ACC112 (cell line): ENCODE results near the gene MMP24.
"Not testable (repeated sequence)": the region's sequence is repeated elsewhere in the genome, so short reads cannot be mapped to it uniquely, and the experiment has no call there.

ENCODE experiments used
- H2AFZ ChIP-seq: fragments of 200-600 bp; sonication (generic); one replicate; pipeline ENCODE4 v1.6.0; 2017; ENCODE audit warnings: antibody characterized with exemption, low read length; ENCODE audit not compliant: unreplicated experiment
- H3K27ac ChIP-seq: fragments of 200-600 bp; sonication (generic); 2 replicates; pipeline ENCODE4 v1.5.1; 2014; ENCODE audit warnings: low read depth, mild to moderate bottlenecking, antibody characterized with exemption, low read length, moderate library complexity
- H3K27me3 ChIP-seq: fragments of 200-600 bp; sonication (generic); 2 replicates; pipeline ENCODE4 v1.6.1; 2014; ENCODE audit warnings: mild to moderate bottlenecking, antibody characterized with exemption, low read length, moderate library complexity, mixed read lengths; ENCODE audit not compliant: insufficient read depth
- H3K36me3 ChIP-seq: fragments of 200-600 bp; sonication (generic); 2 replicates; pipeline ENCODE4 v1.6.1; 2016; ENCODE audit warnings: mild to moderate bottlenecking, antibody characterized with exemption, low read length, moderate library complexity, mixed read lengths; ENCODE audit not compliant: insufficient read depth
- H3K4me1 ChIP-seq: fragments of 200-600 bp; sonication (generic); one replicate; pipeline ENCODE4 v1.6.1; 2016; ENCODE audit warnings: low read length, mixed read lengths; ENCODE audit not compliant: insufficient read depth, unreplicated experiment, control insufficient read depth
- H3K4me3 ChIP-seq: fragments of 200-600 bp; sonication (generic); 2 replicates; pipeline ENCODE4 v1.5.1; 2014; ENCODE audit warnings: mild to moderate bottlenecking, low read depth, low read length
- H3K79me2 ChIP-seq: fragments of 200-600 bp; sonication (generic); one replicate; pipeline ENCODE4 v1.6.0; 2016; ENCODE audit warnings: low read length; ENCODE audit not compliant: control insufficient read depth, unreplicated experiment, insufficient read depth

The MMP24 gene

DNA sequence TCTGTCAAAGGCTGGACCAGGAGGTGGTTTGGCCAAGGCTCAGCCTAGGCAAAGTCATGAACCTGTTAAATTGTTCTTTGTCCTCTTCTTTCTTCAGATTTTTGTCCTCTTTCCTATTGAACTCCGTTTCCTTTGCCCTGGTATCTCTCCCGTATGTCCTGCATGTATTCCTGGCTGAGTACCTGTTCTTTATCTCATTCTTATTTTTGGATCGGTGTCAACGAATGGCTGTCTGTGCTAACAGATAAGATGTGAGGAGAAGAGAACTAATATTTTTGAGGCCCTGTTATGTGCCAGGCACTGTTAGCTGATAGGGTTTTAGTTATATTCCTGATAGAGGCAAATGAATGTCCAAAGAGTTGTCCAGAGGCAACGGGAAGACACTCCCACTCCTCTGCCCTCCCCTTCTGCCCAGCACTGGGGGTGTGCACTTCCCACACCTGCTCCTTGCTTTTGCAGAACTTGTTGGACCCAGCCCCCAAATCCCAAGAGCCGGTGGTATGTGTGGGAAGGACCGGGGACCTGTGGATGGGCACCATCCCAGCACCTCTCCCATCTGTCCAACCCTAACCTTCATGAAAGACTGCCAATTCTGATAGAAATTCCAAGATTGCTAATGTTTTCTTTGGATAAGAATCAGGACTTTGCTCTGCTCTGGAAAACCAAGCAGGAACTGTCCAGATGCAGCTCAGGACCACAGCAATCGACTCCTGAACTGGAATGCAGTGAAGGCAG is 30.9 kb downstream of the MMP24 start:
- Histone ChIP-seq H3K27me3 (no peaks in the 10 kb centered on the region), H2AFZ (no peak overlapping the region), H3K36me3 (no peaks in the 10 kb centered on the region), H3K4me1 (no peaks in the 10 kb centered on the region), H3K4me3 (no peak overlapping the region), H3K79me2 (no peaks in the 10 kb centered on the region), H3K27ac (no peak overlapping the region)

DNA sequence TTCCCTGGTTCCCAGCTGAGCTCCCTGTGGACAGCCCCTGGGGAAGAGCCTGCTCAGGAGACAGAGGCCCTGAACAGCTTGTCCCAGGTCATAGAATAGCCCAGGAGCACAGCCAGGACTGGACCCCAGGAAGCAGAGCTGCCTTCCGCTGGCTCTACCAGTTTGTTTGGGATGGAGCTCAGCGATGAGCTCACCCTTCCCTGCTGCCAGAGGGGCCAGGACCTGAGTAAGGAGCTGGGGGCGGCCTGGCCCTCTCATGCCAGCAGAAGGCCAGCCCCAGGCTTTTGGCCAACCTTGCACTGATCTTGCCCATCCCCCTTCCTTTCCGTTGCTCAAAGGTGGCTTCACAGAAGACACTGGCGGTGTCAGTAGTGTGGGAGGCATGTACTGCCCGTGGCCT is 33.9 kb downstream of the MMP24 start:
- no peak overlapping the region for H3K27ac ChIP-seq
- H3K79me2 ChIP-seq = no peaks in the 10 kb centered on the region
- H3K4me1 ChIP-seq = no peaks in the 10 kb centered on the region

DNA sequence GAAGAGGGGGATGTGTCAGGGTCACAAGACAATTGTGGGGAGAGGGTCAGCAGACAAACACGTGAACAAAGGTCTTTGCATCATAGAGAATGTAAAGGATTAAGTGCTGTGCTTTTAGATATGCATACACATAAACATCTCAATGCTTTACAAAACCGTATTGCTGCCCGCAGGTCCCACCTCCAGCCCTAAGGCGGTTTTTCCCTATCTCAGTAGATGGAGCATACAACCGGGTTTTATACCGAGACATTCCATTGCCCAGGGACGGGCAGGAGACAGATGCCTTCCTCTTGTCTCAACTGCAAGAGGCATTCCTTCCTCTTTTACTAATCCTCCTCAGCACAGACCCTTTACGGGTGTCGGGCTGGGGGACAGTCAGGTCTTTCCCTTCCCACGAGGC is 35.8 kb downstream of the MMP24 start:
- not testable (repeated sequence) for H3K4me1 ChIP-seq, H2AFZ ChIP-seq, H3K27ac ChIP-seq, H3K36me3 ChIP-seq, H3K27me3 ChIP-seq, H3K4me3 ChIP-seq, H3K79me2 ChIP-seq

More for the DNA sequence above, 33.9 kb downstream of the MMP24 start:
- Histone ChIP-seq H3K4me3 (no peak overlapping the region), H3K27me3 (no peaks in the 10 kb centered on the region), H2AFZ (no peak overlapping the region), H3K36me3 (no peaks in the 10 kb centered on the region)

DNA sequence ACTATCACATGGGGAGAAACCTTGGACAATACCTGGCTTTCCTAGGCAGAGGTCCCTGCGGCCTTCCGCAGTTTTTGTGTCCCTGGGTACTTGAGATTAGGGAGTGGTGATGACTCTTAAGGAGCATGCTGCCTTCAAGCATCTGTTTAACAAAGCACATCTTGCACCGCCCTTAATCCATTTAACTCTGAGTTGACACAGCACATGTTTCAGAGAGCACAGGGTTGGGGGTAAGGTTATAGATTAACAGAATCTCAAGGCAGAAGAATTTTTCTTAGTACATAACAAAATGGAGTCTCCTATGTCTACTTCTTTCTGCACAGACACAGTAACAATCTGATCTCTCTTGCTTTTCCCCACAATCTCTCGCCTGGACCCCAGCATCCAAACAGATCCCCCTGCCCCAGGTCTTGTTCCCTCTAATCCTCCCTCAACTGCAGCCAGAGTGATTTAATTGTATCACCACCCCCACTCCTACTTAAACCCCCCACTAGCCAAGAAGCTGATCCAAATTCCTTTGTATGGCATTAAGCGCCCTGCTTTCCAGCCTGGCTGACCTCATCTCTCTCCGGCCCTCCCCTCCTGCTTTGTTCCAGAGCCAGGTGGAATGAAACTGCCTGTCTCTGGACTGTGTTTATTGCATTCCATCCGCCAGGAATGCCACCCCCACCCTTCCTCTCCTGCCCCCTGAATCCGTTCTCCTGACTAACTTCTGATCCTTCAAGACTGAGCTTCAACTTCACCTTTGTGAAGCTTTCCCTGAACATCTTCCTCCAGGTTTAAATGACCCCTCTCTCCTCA is 36.4 kb downstream of the MMP24 start:
- not testable (repeated sequence) for H3K27ac ChIP-seq, H3K4me1 ChIP-seq

DNA sequence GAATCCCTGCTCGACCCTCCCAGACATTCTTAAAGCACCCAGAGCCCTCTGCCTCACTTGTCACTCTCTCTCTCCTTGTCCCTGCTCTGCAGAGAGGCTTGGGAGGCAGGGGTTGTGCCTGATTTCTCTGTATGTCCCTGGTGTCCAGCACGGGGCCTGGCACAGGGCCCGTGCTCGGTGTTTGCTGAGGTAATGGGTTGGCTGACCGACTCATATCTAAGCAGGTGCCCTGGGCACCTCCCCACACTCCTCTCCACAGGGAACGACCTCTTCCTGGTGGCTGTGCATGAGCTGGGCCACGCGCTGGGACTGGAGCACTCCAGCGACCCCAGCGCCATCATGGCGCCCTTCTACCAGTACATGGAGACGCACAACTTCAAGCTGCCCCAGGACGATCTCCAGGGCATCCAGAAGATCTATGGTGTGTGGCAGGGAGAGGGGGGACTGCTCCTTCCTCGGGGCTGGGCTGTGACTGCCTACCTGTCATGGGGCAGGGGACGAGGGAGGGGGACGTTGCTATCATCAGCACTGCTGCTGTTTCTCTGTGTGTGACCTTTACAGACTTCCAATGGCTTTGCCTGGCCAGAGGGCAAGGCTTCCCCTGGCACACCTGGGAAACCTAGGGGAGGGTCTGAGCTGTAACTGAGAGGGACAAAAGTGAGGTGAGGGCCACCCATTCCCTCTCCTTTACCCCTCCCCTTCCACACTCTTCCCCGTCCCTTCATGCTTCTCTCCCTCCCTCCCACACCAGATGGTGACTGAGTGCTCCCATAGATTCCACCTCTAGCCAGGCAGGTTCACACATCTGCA is 37.2 kb downstream of the MMP24 start:
- Histone ChIP-seq H3K4me1 (no peaks in the 10 kb centered on the region), H3K27ac (no peak overlapping the region), H3K79me2 (no peaks in the 10 kb centered on the region), H3K27me3 (no peaks in the 10 kb centered on the region), H3K4me3 (no peak overlapping the region), H2AFZ (no peak overlapping the region), H3K36me3 (no peaks in the 10 kb centered on the region; the same call in 1 of the 2 replicates)

More for the DNA sequence above, 36.4 kb downstream of the MMP24 start:
- not testable (repeated sequence) for H3K36me3 ChIP-seq, H2AFZ ChIP-seq, H3K4me3 ChIP-seq, H3K27me3 ChIP-seq, H3K79me2 ChIP-seq

DNA sequence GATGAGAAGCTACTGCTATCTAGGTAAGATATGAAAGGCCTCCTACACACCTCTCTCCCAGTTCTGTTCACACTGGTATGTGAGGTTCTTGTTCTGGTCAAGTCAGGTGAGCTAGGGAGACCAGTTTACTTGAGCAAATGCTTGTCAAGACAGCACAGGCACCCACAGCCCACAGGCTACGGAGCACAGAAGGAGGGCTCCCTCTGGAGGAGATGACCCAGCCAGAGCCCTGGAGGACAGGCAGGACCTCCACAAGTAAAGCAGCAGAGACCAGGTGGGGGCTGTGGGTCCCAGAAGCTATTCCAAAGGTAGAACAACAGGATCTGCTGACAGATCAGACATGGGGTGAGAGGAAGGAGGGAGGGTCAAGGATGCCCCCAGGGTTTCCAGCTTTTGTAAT is 38.3 kb downstream of the MMP24 start:
- Histone ChIP-seq H3K4me3 (no peak overlapping the region), H3K4me1 (no peaks in the 10 kb centered on the region), H2AFZ (no peak overlapping the region), H3K27me3 (no peaks in the 10 kb centered on the region), H3K27ac (no peak overlapping the region), H3K79me2 (no peaks in the 10 kb centered on the region), H3K36me3 (no peaks in the 10 kb centered on the region; the same call in 1 of the 2 replicates)

DNA sequence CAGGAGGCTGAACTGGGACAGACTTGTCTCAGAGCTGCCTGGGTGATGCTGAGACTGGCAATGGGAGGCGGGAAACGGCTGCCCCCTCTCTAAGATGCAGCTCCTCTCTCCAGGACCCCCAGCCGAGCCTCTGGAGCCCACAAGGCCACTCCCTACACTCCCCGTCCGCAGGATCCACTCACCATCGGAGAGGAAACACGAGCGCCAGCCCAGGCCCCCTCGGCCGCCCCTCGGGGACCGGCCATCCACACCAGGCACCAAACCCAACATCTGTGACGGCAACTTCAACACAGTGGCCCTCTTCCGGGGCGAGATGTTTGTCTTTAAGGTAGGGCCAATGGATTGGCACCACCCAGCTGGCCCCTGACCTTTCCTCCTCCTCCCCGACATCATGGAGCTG is 40.6 kb downstream of the MMP24 start:
- Histone ChIP-seq H3K36me3 (no peaks in the 10 kb centered on the region; the same call in 1 of the 2 replicates), H3K4me3 (no peak overlapping the region), H3K27me3 (no peaks in the 10 kb centered on the region), H3K79me2 (no peaks in the 10 kb centered on the region), H3K27ac (no peak overlapping the region), H3K4me1 (peaks cover 6% of the 10 kb centered on the region), H2AFZ (no peak overlapping the region)

DNA sequence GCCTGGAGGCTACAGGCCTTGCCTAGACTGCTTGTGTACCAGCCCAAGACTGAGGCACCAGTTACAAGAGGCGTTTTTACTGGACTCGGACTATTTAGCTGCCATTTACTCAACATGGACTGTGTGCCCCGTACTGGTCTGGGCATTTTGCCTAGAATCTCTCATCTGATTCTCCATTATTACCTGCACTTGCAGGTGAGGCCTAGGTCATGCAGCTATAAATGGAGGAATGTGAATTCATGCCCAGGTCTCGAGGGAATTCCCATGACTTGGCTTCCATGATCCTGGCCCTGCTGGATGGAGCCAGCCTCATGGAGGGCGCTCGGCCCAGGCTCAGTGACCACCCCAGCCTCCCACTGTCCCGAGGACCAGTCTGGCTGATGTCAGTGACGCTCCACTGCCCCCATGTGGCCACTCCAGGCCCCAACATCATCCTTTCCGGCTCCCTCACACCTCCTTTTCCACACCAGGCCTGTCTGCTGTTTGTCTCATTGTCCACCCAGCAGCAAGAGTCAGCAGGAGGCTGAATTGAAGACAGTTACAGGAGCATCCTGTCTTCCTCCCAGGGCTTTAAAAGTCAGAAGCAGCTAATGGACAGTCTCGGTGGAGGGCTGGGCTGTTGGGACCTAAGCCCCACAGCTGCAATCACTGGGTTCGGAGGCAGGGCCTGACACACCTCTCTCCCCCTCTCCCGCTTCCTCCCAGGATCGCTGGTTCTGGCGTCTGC is 42.7 kb downstream of the MMP24 start:
- H3K79me2 ChIP-seq = no peaks in the 10 kb centered on the region
- H3K27ac ChIP-seq = no peak overlapping the region
- H2AFZ ChIP-seq = no peak overlapping the region
- H3K27me3 ChIP-seq = no peaks in the 10 kb centered on the region
- no peak overlapping the region for H3K4me3 ChIP-seq
- peaks cover 9% of the 10 kb centered on the region for H3K4me1 ChIP-seq
- H3K36me3 ChIP-seq = no peaks in the 10 kb centered on the region; the same call in 1 of the 2 replicates

DNA sequence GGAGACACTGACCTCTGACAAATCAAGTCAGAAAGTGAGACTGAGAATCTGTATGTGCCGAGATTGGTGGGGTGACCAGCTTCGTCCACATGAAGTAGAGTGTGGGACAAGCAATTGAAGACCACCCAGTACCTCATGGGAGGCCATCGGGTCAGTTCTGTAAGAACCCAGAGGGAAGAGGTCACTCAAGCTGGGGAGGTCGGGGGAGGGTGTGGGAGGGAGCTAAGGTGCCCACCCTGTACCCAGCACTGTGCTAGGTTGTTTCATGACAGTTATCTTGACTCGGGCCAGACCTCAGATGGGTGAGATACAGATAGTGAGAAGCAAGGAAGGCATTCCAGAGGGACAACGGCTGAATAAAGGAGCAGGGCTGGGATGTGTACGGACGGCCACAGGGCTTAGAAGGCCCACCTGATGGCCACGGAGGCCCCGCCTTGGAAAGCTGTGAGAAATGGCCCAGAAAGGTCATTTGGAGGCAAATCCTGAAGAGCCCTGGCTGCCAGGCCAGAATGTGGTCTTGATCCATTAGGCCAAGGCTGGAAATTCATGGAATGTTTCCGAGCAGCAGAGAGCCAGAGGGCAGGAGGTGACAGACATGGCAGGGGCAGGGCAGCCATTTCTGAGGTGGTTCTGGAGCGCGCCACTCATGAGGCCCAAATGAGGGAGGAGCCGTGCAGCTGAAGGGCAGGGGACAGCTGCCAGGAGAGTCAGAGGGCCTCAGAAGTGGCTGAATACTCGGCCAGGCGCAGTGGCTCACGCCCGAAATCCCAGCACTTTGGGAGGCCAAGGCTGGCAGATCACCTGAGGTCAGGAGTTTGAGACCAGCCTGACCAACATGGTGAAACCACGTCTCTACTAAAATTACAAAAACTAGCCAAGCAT is 43.8 kb downstream of the MMP24 start:
- Histone ChIP-seq H3K27ac (no peak overlapping the region), H3K4me3 (no peak overlapping the region)

More for the DNA sequence above, 43.8 kb downstream of the MMP24 start:
- no peaks in the 10 kb centered on the region; the same call in 1 of the 2 replicates for H3K36me3 ChIP-seq
- no peak overlapping the region for H2AFZ ChIP-seq
- no peaks in the 10 kb centered on the region for H3K79me2 ChIP-seq
- peaks cover 9% of the 10 kb centered on the region for H3K4me1 ChIP-seq
- H3K27me3 ChIP-seq = no peaks in the 10 kb centered on the region
